Measurements from ENCODE around the gene STMP1.

- TF ChIP-seq CTCF (IDR thresholded peaks at IDR 0.05): no peak
- no peak for TF ChIP-seq POLR2A (IDR thresholded peaks at IDR 0.05)
- TF ChIP-seq EP300 (IDR thresholded peaks at IDR 0.05): no peak
- no peak for TF ChIP-seq POLR2AphosphoS5 (IDR thresholded peaks at IDR 0.05)
Measured at GRCh38 chr7:135711139-135711469, 48.8 kb downstream of the STMP1 start.

All from sigmoid colon (tissue), 4 donors.